CD1c-positive myeloid dendritic cell (primary cell): ENCODE measurements around the gene FGFR3.

Experiments used
- DNase-seq: peaks from one replicate; pipeline ENCODE4 v3.0.0-alpha.2; 2016; ENCODE audit errors: extremely low spot score

Gene FGFR3

GRCh38 chr4:1802151-1802715 is 9.1 kb downstream of the FGFR3 start:
- DNase-seq = peak; percentile 19

GRCh38 chr4:1802720-1803522 is 9.8 kb downstream of the FGFR3 start:
- no peak for DNase-seq

- DNase-seq = no peak
Observed at GRCh38 chr4:1803523-1804423, 10.7 kb downstream of the FGFR3 start.

- DNase-seq = no peak
Observed at GRCh38 chr4:1804638-1805492, 11.8 kb downstream of the FGFR3 start.

- DNase-seq = no peak
Observed at GRCh38 chr4:1805493-1806222, 12.6 kb downstream of the FGFR3 start.

- no peak for DNase-seq
Observed at GRCh38 chr4:1806223-1806564, 13.1 kb downstream of the FGFR3 start.

- DNase-seq = no peak
Observed at GRCh38 chr4:1806596-1807331, 13.7 kb downstream of the FGFR3 start.

GRCh38 chr4:1807332-1807777 is 14.3 kb downstream of the FGFR3 start:
- DNase-seq = no peak

- DNase-seq = no peak
Observed at GRCh38 chr4:1808396-1808795, 15.3 kb downstream of the FGFR3 start.

GRCh38 chr4:1808851-1809753 is 16.0 kb downstream of the FGFR3 start:
- DNase-seq = no peak

GRCh38 chr4:1809754-1810502 is 16.8 kb downstream of the FGFR3 start:
- peak; percentile 68 for DNase-seq

- no peak for DNase-seq
Observed at GRCh38 chr4:1810765-1811164, 17.7 kb downstream of the FGFR3 start.

- no peak for DNase-seq
Observed at GRCh38 chr4:1812720-1813119, 19.6 kb downstream of the FGFR3 start.

- no peak for DNase-seq
Observed at GRCh38 chr4:1813231-1813630, 20.1 kb downstream of the FGFR3 start.

GRCh38 chr4:1813915-1814314 is 20.8 kb downstream of the FGFR3 start:
- DNase-seq = no peak

- DNase-seq = no peak
Observed at GRCh38 chr4:1814453-1814852, 21.4 kb downstream of the FGFR3 start.

- no peak for DNase-seq
Observed at GRCh38 chr4:1815096-1815996, 22.3 kb downstream of the FGFR3 start.
